Ureter (tissue), 1 donor: Measurements from ENCODE around the gene GCG. TPM values are rescaled to one million over a fixed set of nuclear protein-coding genes. Genes with fewer than 3 reads are reported as not detected.

Experiments
- DNase-seq: peaks from one replicate; pipeline ENCODE4 v3.0.0-alpha.2; 2020; ENCODE audit warnings: low spot score
- total RNA-seq: library from RNA; stranded (reverse); gene quantifications from one replicate; pipeline ENCODE4 v1.2.4, GENCODE V29; 2023
- donor health status: DM: yes; HTN: yes; CAD: no.

GCG gene
- total RNA-seq, 1 donor from 2014 or later, result not detected

GRCh38 chr2:162100579-162100978 is 51.5 kb downstream of the GCG start:
- no peak for DNase-seq

- no peak for DNase-seq
Measured at GRCh38 chr2:162099836-162100235, 52.2 kb downstream of the GCG start.

Other genes with a start within 250 kb of the GCG start
- gene DPP4, start 78.0 kb downstream of the GCG start, total RNA-seq, result 2.1 TPM
- 3.0 TPM for gene FAP, start 91.2 kb upstream of the GCG start, total RNA-seq
- gene IFIH1, start 166.4 kb upstream of the GCG start, total RNA-seq, result 15.2 TPM
- 27.5 TPM for gene GCA, start 191.9 kb upstream of the GCG start, total RNA-seq